HPDE6-E6E7 (cell line): ENCODE measurements around the gene ANKRA2.
A peak's percentile ranks its signal among the peaks of the same experiment; 100 is the strongest.
"Not testable (repeated sequence)": the region's sequence is repeated elsewhere in the genome, so short reads cannot be mapped to it uniquely, and the experiment has no call there.

Experiments
- DNase-seq: peaks from one replicate; pipeline ENCODE4 v3.0.0; 2011; ENCODE audit warnings: missing footprints; ENCODE audit errors: extremely low spot score

The ANKRA2 gene

DNA sequence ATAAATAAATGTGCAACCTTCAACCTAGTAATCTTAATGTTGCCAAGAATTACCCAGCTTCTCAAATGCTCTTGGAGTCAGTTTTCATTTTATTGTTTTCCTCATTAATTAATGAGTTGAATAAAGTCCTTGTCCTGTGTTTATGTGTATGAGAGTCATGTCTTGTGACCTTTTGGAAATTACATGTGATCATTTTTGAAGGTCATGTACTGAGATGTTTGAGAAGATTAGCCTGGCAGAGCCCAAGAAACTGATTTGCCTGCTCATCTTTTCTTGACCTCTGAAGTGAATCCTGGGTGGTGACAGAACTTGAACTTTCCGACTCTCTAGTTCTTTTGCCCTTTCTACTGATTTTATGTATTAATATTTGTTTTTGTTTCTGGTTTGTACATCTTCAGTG is 15.4 kb downstream of the ANKRA2 start:
- no peak for DNase-seq

DNA sequence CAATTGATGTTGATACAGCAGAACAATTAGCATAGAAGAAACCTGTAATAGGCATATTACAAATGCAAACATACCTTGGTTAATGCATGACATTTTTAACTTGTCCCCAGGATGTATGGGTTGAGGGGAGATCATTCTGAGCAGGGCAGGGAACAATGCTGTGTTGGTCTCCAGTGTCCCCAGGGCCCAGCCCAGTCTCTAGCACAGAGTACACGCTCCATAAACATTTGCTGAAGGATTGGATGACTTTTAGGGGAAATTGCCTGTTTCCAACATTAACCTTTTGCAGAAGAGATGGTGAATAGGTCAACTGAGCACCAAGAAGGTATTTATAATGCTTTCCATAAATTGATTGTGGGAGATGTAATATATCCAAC is 20.0 kb downstream of the ANKRA2 start:
- no peak for DNase-seq

DNA sequence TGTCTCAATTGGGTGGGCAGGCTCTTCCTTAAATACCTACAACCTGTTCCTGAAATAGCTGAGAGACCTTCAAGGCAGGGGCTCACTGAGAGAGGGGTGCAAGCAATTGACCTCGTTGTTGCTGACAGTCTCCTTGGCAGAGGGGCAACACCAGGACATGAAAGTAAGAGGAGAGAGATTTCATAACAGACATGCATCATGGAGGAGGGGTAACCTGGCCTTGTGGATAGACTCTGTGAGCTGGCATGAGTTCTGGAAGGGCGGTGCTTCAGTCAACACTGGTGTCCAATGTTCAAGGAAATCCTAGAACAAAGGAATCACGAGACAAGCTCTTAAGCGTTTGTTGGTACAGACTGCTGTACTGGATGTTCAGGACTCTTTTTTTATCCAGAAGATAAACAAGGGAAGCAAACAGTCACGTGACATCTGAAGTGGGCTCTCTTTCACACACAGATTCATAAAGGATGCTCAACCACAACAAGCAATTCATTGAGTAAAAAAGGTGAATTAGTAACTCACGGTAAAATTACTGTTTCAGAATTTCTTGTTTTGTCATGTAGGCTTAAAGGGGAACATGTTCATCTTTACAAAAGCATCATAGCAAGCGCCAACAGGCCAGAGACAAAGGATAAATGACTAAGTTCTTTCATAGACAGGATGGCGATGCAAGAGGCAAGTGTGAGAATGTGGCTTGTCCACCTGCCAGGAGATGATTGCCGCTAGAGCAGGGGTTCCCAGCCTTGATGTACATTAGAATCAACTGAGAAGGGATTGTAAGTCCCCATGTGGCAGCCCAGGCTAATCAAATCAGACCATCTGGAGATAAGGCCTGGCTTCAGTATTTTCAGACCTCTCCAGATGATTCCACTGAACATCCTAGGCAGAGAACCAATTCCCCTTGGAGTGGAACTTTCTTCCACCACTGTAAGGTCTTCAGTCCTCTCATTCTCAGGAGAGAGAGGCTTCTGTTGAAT is 20.7 kb downstream of the ANKRA2 start:
- peak; percentile 72 for DNase-seq

DNA sequence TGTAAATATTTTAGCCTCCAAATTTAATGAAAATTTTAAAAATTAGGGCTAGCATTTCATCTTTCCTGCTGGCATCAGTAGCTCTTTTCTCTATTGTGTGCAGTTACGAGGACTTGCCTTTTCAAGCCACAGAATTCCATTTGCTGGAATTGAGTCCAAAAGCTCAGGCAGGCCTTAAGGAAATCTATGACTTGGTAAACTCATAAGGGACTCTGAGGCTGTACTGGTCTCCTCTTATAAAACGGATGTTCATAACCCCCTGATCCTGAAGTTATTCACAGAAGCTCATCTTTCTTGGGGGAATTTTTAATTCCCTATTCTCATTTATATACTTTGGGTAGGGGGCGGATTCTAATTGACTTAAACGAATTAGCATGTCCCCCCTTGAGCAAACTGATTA is 23.4 kb downstream of the ANKRA2 start:
- DNase-seq: no peak

DNA sequence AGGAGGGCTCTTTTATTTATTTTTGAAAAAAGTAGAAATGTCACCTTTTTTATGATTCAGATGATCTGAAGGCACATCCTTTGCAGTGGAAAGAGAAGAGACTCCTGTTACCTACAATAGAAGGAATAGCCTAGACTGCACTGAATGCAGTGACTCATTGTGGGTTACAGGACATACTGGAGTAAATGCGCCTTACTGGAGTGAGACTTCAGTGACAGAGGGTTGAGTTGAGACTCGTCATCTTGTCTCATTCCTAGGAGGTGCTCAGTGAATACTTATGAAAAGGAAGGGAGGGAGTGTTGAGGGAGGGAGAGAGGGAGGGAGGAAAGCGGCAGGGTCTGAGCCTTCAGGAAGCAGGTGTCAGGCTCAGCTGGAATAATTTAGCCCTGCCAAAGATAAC is 25.2 kb downstream of the ANKRA2 start:
- DNase-seq: peak; percentile 87

- no peak for DNase-seq
Measured at GRCh38 chr5:73539730-73540129, 25.7 kb downstream of the ANKRA2 start.

GRCh38 chr5:73534971-73535370 is 30.5 kb downstream of the ANKRA2 start:
- no peak for DNase-seq

DNA sequence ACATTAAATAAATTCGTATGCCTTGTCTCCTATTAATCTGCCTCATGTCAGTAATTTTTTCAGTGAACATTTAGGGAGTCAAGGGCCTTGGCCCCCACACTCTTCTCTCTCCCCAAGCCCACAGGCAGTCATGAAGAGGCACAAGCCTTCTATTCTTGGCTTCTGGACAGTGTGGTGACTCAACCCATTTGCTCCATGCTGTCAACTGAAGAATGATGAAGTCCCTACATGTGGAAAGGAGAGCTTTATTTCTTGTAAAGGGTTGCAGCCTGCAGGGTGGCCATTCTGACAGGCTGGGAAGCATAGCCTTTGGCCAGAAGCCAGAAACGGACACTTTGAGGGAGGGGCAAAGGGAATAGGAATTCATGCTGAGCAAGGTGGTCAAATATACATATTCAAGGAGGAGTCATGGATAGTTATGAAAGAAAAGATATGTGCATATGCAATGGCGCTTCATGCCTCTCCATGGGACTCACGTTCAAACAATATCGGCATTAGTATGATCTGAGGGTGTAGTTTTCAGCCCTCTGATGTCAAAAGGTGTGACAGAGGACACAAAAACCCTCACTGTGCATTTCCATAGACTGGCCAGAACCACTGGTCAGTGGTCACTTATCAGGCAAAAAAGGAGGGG is 31.3 kb downstream of the ANKRA2 start:
- no peak for DNase-seq

DNA sequence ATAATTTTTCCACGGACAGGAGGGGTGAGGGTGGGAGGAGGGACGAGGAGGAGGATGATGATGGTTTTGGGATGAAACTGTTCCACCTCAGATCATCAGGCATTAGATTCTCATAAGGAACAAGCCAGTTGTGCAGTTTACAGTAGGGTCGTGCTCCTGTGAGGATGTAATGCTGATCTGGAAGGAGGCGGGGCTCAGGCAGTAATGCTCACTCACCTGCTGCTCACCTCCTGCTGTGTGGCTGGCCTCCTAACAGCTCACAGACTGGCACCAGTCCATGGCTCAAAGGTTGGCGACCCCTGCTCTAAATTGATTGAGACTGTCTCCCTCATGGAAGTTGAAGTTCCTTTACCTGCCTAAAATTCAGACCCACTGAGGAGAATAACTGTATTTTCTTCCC is 33.2 kb downstream of the ANKRA2 start:
- no peak for DNase-seq

GRCh38 chr5:73531356-73531755 is 34.1 kb downstream of the ANKRA2 start:
- DNase-seq: no peak

DNA sequence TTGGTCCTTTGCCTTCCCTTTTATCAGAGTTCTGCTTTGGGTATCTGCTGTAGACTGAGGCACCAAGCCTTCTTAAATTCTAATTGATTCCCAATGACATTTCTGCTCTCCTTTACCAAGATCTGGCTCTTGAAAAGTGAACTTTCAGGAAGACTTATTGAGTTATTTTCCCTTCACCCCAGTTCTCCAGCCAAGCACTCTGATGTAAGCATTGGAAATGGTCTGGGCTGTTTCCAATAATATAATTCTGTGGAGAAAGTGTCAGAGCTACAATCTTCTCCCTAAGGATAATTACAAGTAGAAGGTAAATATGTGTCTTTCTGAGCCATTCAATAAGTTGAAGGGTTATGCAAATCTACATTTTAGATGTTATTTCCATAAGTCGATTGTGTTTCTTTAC is 36.4 kb downstream of the ANKRA2 start:
- DNase-seq: no peak

- DNase-seq: no peak
Measured at GRCh38 chr5:73528248-73528647, 37.2 kb downstream of the ANKRA2 start.

- DNase-seq: no peak
Measured at GRCh38 chr5:73525606-73526203, 39.7 kb downstream of the ANKRA2 start.

- no peak for DNase-seq
Measured at GRCh38 chr5:73523861-73524260, 41.6 kb downstream of the ANKRA2 start.

GRCh38 chr5:73522989-73523388 is 42.5 kb downstream of the ANKRA2 start:
- no peak for DNase-seq

- peak; percentile 88 for DNase-seq
Measured at GRCh38 chr5:73519531-73520283, 45.7 kb downstream of the ANKRA2 start.

DNA sequence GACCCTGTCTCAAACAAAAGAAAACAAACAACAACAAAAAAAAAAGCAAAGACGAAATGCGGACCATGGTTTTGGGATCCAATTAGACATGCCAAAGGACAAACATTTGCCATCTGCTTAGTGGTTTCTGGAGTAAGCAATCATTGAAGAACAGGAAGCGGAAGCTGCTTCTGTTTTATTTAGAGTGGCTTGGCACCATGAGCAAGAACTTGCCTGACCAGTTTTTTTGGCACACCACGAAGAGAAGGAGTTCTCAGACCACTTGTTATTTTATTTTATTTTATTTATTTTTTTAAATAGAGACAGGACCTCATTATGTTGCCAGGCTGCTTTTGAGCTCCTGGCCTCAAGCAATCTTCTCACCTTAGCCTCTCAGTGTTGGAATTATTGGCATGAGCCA is 50.2 kb downstream of the ANKRA2 start:
- no peak for DNase-seq

DNA sequence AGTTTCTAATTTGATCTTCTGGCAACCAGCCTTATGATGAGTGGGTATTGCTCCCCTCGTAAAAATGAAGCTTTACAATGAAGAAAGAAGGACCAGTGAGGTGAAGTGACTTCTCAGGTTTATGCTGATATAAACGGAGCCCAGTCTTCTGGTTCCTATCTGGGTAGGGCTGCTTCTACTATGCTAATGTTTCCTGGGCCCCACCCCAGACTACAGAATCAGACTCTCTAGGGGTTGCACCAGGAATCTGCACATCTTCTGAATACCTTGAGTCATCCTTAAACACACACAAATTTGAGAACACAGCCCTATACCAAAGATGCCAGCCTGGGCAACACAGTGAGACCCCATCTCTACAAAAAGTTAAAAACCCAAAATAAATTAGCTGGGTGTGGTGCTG is 51.0 kb downstream of the ANKRA2 start:
- no peak for DNase-seq

- DNase-seq: no peak
Measured at GRCh38 chr5:73513996-73514395, 51.4 kb downstream of the ANKRA2 start.

- DNase-seq: not testable (repeated sequence)
Measured at GRCh38 chr5:73508521-73508920, 56.9 kb downstream of the ANKRA2 start.

DNA sequence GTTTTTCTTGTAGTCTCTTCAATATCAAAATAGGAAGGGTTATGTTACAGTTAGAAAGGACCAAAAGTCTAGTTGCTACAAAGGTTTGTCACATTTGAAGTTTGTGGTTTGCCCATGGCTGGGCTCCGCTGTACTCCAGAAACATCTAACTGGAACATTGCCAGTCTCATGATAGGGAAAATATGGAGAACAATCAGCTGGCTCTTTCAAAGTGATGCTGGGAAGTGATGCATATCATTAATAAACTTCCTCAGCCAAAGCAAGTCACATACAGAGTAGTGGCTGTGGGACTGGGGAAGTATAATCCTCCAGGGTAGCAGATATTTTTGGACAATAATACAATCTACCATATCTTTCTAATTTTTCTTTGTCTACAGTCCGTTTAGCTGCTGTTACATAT is 58.4 kb downstream of the ANKRA2 start:
- DNase-seq: no peak

- no peak for DNase-seq
Measured at GRCh38 chr5:73506459-73506955, 58.9 kb downstream of the ANKRA2 start.
